Activated CD8-positive, alpha-beta memory T cell treated with anti-CD3 and anti-CD28 coated beads for 1 hour (primary cell): ENCODE measurements around the gene TTC22.

ENCODE experiments used
- DNase-seq, 2 donors: peaks; one replicate each; pipeline ENCODE4 v3.0.0-alpha.2; 2020; ENCODE audit warnings: low read depth in 1 of 2; ENCODE audit errors: extremely low read depth in 1 of 2

The TTC22 gene

DNA sequence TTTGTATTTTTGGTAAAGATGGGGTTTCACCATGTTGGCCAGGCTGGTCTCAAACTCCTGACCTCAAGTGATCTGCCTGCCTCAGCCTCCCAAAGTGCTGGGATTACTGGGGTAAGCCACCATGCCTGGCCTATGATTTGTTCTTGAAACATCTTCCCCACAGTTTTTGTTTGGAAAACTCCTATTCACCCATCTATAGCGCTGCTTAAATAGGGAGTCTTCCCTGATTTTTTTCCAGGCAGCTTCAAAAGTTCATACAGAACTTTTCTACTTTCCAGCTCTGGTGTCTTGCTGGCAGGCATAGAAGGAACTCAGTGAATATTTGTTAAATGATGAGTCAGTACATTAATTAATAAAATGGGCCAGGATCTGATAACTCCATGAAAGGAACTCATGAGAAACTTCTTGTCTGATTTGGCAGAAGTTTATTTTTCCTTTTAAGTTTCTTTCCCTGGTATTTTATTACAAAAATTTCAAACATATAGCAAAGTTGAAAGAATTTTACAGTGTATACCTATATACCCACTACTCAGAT lies 33.0 kb upstream of the TTC22 start:
- no peak for DNase-seq

DNA sequence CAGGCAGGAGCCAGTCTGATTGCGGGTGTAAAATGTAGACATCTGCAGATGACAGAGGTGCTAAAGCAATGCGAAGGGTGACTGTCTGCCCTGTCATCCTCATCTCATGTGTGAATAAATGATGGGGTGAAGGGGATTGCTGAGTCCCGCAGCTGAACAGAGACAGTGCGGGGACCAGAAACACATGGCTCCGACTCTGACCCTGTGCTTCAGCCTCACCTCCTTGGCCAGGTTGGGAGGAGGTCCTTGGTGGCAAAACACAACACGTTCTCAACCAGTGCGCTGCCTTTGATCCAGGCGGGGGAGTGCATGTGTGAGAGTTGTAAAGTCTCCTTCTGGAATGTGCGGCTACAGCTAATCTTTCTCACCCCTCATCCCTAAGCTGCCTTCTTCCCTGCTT lies 32.0 kb upstream of the TTC22 start:
- no peak for DNase-seq

DNA sequence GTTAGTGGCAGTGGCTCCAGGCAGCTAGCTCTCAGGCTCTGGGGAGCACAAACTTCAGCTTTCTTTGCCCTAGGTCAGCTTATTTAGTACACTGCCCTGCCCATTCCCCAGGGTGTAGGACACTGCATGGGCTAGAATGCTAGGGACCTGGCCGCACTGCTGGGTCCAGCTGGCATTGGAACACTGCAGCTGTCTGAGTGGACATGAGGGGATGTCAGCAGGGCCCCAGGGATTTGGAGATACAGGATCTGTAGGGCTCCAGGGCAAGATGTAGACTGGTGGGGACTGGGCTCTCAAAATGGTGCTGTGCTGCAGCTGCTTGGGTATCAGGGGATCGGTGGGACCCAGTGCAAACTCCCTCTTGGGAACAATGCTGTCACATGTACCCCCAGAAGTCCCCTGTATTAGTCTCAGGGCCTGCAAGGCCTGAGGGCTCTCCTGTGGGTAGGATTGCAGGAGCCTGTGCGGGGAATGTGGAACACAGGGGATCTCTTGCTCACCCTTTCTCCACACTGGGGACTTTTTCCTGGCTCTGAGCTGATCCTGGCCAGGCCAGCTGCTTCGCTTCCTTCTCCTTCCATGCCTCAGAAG lies 25.2 kb upstream of the TTC22 start:
- DNase-seq = no peak

DNA sequence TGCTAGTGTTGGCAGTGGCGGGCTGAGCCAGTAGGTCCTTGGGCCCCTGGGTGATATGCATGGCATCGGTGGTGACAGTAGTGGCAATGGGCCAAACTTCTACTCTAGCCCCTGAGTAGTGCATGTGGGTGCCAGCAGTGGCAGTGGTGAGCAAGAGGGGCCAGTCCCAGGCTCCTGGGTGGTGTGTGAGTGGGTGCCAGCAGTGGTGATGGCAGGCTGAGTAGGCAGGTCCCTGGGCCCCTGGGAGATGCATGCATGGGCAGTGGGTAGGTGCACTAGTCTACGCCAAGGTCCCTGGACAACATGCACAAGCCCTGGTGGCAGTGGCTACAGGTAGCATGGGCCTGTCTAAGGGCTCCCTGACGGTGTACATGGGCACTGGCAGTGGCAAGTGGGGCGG lies 24.6 kb upstream of the TTC22 start:
- DNase-seq = no peak

DNA sequence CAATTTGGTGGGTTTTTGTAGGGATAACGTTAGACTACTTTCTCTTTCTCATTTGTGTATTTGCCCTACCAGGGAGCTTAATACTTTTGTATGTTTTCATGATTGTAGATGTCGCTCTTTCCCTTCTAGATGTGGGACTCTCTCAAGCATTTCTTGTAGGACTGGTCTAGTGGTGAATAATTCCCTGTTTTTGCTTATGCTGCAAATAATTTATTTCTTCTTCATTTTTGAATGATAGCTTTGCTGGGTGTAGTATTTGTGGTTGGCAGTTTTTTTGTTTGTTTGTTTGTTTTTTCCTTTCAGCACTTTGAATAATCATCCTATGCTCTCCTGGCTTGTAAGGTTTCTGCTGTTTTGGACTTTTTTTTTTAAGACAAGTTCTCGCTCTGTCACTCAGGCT lies 22.5 kb upstream of the TTC22 start:
- DNase-seq = no peak

DNA sequence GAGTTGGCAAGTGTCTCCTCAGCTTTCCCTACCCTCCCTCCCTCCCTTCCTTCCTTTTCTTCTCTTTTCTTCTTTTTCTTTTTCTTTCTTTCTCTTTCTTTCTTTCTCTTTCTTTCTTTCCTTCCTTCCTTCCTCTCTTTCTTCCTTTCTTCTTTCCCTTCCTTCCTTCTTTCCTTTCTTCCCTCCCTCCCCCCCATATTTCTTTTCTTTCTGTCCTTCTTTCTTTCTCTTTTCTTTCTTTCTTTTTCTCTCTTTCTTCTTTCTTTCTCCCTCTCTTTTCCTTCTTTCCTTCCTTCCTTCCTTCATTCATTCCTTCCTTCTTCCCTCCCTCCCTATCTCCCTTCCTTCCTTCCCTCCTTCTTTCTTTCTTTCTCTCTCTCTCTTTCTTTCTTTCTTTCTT lies 18.6 kb upstream of the TTC22 start:
- no peak for DNase-seq

DNA sequence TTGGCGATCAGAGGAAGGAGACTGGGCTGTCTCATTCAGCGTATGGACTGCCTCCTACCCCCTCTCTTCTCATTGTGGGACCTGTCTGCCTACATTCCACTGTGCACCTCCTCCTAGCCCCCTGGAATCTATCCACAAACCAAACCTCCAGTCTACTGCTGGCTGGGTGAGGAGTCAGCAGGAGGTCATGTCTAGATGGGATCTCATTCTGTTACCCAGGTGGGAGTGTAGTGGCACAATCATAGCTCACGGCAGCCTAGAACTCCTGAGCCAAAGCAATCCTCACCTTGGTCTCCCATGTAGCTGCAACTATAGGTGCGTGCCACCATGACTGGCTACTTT lies 18.0 kb upstream of the TTC22 start:
- DNase-seq = no peak

DNA sequence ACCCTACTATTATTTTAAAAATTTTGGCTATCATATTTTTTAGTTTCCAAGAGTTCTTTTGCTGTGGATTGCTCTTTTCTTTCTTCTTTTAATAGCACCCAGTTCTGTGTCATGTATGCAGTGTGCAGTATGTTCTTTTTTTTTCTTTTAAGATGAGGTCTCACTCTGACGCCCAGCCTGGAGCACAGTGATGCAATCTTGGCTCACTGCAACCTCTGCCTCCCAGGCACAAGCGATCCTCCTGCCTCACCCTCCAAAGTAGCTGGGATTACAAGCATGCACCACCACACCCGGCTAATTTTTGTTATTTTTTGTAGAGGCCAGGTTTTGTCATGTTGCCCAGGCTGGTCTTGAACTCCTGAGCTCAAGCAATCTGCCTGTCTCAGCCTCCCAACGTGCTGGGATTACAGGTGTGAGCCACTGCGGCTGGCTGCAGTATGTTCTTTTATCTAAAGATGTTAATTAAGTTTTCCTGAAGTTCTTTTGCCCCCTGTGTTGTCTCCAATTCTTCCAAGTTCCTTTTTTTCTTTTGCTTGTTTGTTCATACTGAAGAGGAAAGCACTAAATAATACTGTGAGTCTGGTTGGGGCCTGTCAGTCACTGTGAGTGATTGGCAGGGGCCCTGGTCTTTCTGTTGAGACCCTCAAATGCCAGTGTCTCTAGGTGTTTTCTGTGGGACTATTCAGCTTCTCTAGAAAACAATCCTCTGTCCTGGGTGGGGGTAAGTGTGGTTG lies 17.5 kb upstream of the TTC22 start:
- no peak for DNase-seq

DNA sequence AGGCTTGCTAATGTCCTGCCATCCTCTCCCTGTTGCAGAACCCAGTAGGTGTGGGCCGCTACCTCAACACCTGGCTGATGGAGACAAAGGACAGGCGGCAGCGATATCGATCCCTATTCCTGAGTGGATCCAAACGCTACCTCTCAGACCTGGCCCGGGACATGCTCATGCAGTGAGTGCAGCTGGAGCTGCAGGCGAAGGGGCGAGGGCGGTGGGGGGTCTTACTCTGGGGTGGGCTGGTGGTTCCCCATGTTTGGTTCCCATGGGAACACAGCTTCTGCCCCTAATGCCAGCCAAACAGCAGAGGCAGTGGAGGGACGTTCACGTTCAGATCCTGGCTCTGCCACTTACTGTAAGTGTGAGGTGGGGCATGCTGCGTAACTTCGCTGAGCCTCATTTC lies 15.8 kb upstream of the TTC22 start:
- DNase-seq = no peak

DNA sequence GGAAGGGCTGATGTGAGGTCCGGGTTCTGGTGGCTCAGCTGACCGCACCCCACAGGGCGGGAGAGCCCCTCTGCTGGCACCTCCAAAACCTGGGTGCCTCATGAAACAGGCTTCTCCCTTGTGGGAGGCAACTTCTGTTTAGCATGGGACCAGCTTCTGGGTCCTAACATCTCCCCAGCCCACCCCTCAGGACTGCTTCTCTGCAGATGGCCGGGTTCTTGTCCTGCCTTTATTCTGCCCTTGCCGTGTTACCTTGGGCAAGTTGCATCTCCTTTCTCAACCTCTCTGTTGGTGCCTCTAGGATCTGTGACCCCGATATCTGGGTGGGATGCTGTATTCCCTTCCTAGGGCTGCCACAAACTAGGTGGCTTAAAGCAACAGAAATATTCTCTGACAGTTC lies 15.0 kb upstream of the TTC22 start:
- no peak for DNase-seq

DNA sequence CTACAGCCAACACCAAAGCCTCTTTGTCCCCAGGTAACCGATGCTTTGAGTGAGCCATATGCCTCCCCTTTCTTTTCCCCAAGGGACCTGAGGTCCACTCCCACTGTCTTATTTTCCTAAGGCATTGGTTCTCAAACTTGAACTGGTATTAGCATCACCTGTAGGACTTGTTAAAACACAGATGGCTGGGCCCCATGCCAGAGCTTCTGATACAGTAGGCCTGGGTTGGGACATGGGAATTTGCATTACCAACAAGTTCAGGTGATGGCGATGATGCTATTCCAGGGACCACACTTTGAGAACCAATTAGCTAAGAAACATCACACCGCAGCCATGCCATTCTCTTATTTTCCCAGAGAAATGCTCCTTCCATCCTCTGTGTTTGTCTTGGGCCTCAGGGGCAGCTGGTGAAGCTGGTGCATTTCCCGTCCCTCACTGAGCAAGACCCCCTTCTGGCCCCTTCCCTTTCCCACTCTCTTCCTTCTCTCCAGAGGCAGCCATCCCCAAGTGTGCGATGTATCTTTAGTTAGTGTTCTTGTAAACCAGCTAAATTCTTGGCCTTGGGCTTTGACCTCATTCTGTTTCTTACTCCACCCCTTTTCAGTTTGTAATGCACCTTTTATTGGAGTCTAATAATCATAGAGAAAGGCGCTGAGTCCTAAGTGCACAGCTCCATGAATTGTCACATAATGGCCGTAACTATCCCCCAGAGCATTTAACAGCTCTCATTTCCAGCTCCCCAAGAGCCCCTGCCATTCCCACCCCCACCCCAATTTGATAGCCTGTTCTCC lies 14.2 kb upstream of the TTC22 start:
- no peak for DNase-seq

DNA sequence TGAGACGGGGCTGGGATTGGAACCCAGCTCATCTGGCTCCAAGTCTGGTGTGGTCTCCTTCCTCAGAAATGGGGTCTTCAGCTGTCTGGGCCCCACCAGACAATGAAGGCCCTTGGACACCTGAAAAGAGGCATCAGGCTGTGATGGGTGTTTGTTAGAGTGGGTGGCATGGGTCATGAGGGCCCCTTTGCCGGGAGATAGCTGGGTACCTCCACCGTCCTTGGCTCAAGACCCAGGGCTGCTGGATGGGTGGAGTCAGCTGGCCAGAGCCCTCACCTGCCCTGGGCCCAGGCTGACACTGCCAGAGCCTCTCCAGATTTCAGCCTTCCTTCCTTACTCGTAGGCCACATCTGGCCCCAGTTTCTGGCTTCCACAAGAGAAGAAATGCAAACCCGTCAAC lies 13.4 kb upstream of the TTC22 start:
- no peak for DNase-seq

DNA sequence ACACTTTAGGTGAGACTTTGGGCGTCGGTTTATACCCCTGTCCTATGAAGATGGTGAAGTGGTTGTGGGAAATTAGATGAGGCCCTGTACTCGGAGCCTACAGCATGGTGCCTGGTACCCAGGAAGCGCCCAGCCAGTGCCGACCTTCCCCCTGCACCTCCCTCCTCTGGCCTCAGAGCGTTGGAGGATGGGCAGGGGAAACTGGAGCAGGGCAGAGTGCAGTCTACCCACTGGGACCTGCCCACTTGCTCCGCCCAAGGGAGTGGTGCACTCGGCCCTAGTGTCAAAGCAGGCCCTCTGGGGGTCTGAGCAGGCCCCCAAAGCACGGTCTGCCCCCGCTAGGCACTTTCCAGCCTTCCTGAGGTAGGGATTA lies 13.0 kb upstream of the TTC22 start:
- DNase-seq = no peak

DNA sequence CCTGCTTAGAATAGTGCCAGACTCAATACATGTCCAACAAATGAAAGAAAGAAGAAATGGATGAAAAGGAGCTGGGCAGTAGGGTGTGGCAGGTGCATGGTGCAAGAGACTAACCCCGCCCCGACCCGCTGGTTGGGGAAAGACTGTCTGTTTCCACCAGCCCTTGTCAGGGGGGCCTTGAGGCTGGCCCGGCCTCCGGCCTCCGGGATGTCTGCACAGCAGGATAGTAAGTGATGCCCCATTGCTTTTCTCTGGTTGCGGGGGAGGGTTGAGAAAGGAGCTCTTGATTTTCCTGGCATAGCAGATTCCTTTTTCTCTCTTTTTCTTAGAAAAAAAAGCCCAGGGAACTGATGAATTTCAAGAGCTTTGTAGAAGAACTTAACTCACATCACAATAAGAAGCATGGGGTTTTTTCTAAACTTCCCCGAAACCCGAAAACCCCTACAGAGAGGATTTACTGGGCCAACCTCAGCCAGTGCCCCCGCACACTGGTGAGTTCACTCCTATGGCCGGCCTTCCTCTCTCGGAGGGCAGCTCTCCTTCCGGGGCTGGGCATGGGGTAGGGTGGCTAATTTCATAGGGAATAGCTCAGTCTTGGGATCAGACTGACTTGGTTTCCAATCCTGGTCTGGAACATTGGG lies 12.5 kb upstream of the TTC22 start:
- no peak for DNase-seq

DNA sequence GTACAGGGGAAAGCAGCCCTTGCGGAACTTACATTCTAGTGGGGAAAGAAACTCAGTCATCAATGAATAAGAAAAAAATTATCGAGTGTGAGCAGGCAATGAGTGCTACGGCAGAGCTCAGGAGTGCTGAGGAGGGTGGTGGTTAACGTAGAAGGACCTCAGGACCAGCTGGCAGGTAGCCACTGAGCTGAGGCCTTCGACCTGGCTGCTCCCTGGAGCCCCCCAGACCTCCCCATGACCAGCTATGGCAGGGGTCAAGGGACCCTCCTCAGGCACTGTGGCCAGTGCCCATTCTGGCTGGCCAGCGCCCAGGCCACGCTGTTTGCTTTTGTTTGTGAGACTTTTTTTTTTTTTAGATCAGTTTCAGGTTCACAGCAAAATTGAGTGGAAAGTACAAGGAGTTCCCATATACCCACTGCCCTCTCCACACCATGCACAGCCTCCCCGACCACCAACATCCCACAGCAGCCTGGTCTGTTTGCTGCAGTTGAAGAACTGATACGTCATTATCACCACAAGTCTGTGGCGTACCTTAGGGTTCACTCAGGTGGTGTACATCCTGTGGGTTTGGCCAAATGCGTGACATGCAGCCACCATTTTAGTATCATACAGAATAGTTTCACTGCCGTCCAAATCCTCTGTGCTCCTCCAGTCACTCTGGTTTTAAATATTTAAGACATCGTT lies 11.8 kb upstream of the TTC22 start:
- no peak for DNase-seq

DNA sequence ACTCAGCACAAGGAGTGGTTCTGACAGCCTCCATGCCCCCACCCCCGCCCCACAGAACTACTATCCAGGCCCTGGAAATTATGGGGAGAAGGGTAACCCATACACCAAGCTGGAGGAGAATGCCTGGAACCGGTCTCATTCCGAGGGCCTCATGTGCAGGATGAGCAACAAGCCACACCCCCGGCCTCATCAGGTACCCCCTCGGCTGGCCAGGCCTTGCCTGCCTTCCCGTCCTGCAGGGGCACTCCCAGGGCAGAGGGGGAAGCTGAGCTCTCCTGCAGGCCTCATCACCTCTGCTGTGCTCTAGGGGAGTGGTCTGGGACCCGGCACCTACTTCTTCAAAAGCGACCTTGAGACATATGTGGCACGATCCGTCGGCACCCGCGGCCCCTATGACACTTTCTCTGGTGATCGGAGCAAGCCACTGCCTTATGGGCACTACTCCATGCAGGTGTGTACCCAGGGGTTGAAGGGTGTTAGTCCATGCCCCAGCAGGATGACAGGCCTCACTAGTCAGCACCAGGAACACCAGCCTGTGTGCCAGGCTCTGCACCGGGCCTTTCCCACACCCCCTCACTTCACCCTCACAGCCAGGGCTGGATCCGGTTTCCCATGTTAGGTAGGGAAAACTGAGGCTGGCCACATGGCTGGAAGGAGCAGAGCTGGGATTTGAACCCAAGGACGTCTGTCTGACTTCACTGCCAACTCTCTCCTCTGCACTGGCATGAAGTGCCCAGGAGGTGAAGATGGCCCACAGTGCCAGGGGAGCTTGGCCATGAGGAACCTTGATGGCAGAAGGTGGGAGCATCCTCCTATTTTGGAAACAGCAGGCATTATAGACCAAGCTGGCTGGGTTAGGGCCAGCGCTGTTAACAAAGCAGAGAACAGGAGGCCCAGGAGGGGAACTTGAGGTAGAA lies 10.9 kb upstream of the TTC22 start:
- DNase-seq = no peak

DNA sequence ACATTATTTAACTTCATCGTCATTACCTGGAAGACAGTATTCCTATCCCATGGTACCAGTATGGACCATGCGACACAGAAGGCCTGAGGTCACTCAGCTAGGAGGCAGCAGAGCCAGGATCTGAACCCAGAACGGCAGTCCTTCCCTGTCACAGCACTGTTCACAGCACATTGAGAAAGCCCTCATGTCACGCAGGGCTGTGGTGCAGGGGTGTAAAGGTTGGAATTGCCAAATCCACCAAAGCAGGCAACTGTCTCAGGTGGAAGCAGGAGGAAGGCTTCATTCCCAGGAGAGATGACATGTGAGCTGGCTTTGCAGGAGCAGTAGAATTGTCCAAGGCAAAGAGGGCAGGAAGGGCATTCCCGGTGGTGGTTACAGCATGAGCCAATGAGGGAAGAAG lies 9.9 kb upstream of the TTC22 start:
- DNase-seq = no peak

DNA sequence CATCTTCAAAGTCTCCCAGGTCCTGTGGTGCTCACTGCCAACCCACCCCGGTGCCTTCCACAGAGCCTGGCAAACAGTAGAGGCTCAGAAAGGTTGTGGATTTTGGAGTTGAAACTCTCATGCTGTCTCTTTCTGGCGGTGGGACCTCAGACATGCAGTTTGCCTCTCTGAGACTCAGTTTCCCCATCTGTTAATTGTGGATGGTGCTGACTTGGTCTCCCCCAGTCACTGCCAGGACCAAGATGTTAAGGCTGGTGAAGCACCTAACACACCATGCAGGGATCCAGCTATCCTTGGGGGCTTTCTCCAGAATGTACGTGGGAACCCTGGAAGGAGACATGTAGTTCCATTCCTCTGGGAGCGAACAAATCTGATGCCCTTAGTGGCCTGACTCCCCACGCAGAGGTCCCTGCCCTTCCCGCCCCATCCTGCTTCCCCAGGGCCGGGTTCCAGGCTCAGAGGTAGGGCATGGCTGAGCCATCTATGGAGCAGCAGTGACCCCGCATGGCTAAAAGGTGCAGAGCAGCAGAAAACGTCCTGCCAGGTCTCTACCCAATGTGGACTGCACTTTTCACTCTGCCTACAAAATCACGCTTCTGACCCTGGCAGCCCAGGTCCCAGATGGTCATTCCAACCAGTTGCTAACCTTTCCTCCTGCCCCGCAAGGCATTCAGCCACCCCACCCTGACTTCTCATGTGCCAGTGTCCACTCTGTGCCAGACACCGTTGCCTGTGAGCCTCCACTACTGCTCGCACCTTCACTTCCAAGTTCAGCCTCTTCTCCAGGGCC lies 9.2 kb upstream of the TTC22 start:
- peak; percentile 24 to 45 for DNase-seq

DNA sequence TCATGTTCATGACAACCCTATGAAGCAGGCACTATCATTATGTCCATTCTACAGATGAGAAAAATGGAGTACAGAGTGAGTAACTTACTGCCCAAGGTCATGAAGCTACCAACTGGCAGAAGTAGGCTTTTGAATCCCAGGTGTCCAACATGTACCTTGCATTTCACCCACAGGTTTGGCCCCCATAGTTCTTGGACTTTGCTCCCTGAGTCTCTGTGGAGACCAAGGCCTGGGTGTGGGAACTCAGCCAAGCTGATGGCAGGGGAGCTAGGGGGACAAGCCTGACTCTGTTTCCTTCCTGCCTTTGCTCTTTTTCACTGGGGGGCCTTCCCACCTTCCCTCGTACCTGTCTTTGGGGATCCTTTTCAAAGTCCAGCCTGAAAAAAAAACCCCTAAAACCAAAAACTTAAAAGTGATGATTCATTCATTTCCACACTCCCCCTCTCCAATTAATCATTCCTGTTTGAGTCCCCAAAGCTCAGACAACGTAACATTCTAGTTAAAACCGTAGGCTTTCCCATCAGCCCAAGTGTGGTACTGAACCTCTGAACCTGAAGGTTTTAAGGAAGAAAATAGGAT lies 8.5 kb upstream of the TTC22 start:
- no peak for DNase-seq
